ENCODE data around the gene PRSS56. TPM values are rescaled to one million over a fixed set of nuclear protein-coding genes. Genes with fewer than 3 reads are reported as not detected.

PRSS56 gene
- total and polyA plus RNA-seq, 2 of the 13 experiments (the other 11 are each of a cell fraction or from before 2014, with no cell fraction given) = not detected

DNA sequence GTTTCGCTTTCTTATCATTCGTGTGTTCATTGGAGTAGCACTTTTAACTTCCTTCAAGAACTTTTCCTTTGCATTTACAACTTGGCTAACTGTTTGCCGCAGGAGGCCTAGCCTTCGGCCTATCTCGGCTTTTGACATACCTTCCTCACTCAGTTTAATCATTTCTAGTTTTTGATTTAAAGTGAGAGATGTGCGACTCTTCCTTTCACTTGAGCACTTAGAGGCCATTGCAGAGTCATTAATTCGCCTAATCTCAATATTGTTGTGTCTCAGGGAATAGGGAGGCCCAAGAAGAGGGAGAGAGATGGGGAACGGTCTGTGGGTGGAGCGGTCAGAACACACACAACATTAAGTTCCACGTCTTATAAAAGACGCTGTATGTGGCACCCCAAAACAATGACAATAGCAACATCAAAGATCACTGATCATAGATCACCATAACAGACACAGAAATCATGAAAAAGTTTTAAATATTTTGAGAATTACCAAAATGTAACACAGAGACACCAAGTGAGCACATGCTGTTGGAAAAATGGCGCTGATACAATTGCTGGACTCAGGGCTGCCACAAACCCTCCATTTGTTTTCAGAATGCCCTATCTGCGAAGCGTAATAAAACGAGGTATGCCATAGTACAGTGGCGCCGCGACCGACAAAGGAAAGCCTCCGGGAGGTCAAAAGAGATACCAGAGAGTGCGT lies 29.6 kb downstream of the PRSS56 start:
- intact Hi-C loops (cut with micrococcal nuclease; ENCODE audit: unreplicated experiment) (loop anchor here (1.0 to 5.0 kb wide), 2 partner anchors 25 to 763 kb away; partner anchors contain the start of gene COPS7B), in situ Hi-C loops (cut with HindIII; ENCODE audit: extremely low pct_ligation_motif_present, low pct_unique_long_range_greater_than_20kb) (no loop called here)
- TSS peak; percentile 64 for BruUV-seq (replicated peaks)
- TF ChIP-seq RNF219 (CRISPR knock-in tag; IDR thresholded peaks at IDR 0.05) = peak; percentile 85; the same call in 1 of the 2 replicates
- no peak for TF ChIP-seq SP5 (CRISPR knock-in tag; IDR thresholded peaks at IDR 0.05; ENCODE audit: borderline replicate concordance, low read depth)
- no peak for TF ChIP-seq NR2F6 (IDR thresholded peaks at IDR 0.05)
- TF ChIP-seq NR2F6 (CRISPR knock-in tag; IDR thresholded peaks at IDR 0.05) = no peak
- 0 out of 2 replicates have a peak, but pooled peaks have one; percentile 13 for TF ChIP-seq ZC3H13 (CRISPR knock-in tag; IDR thresholded peaks at IDR 0.05)
- no peak for TF ChIP-seq MXI1 (IDR thresholded peaks at IDR 0.05; ENCODE audit: borderline replicate concordance, low read depth, low read length)
- TF ChIP-seq, protein P1, sequence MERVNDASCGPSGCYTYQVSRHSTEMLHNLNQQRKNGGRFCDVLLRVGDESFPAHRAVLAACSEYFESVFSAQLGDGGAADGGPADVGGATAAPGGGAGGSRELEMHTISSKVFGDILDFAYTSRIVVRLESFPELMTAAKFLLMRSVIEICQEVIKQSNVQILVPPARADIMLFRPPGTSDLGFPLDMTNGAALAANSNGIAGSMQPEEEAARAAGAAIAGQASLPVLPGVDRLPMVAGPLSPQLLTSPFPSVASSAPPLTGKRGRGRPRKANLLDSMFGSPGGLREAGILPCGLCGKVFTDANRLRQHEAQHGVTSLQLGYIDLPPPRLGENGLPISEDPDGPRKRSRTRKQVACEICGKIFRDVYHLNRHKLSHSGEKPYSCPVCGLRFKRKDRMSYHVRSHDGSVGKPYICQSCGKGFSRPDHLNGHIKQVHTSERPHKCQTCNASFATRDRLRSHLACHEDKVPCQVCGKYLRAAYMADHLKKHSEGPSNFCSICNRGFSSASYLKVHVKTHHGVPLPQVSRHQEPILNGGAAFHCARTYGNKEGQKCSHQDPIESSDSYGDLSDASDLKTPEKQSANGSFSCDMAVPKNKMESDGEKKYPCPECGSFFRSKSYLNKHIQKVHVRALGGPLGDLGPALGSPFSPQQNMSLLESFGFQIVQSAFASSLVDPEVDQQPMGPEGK (CRISPR knock-in tag; IDR thresholded peaks at IDR 0.05) = no peak
- TF ChIP-seq ATAD3A (CRISPR knock-in tag; IDR thresholded peaks at IDR 0.05) = no peak
- TF ChIP-seq ZNF781 (CRISPR knock-in tag; IDR thresholded peaks at IDR 0.05; ENCODE audit: borderline replicate concordance, not compliant biosample characterization) = no peak
- no peak for TF ChIP-seq ZNF503 (CRISPR knock-in tag; IDR thresholded peaks at IDR 0.05)
- TF ChIP-seq, protein P2, sequence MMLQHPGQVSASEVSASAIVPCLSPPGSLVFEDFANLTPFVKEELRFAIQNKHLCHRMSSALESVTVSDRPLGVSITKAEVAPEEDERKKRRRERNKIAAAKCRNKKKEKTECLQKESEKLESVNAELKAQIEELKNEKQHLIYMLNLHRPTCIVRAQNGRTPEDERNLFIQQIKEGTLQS (CRISPR knock-in tag; IDR thresholded peaks at IDR 0.05) = no peak
- TF ChIP-seq CBX1 (IDR thresholded peaks at IDR 0.05; ENCODE audit: low read depth) = peak; percentile 8
- TF ChIP-seq FOXM1 (CRISPR knock-in tag; IDR thresholded peaks at IDR 0.05) = 0 out of 2 replicates have a peak, but pooled peaks have one; percentile 1
- TF ChIP-seq ZNF616 (CRISPR knock-in tag; IDR thresholded peaks at IDR 0.05; ENCODE audit: low read depth) = no peak
- TF ChIP-seq ZNF124 (CRISPR knock-in tag; IDR thresholded peaks at IDR 0.05) = no peak
- TF ChIP-seq ZNF251 (CRISPR knock-in tag; IDR thresholded peaks at IDR 0.05) = no peak
- peak; percentile 70 for TF ChIP-seq ZBTB38 (CRISPR knock-in tag; IDR thresholded peaks at IDR 0.05)
- no peak for TF ChIP-seq ZSCAN21 (CRISPR knock-in tag; IDR thresholded peaks at IDR 0.05; ENCODE audit: borderline replicate concordance)
- TF ChIP-seq PRPF4 (IDR thresholded peaks at IDR 0.05; ENCODE audit: low read depth, low read length, poor library complexity, severe bottlenecking) = peak; percentile 18

More for the DNA sequence above, 29.6 kb downstream of the PRSS56 start:
- Histone ChIP-seq H4K20me1 (ENCODE audit: insufficient read depth, low read length) (no peaks in the 10 kb centered on the region), H3K27ac (ENCODE audit: extremely low read length, insufficient read depth, low read length) (peak overlapping the region; percentile 95), H3K79me2 (ENCODE audit: insufficient read depth, low read length) (peaks cover 58% of the 10 kb centered on the region), H3K9ac (ENCODE audit: insufficient read depth, low read depth, low read length) (peak overlapping the region; percentile 94), H3K9me3 (ENCODE audit: low read length) (peaks cover 9% of the 10 kb centered on the region; the same call in 1 of the 2 replicates), H3K36me3 (replicated peaks in 1 of 2; ENCODE audit: control insufficient read depth in 1 of 2, insufficient read depth in 2 of 2, low read length in 2 of 2) (peaks cover 6 to 14% of the 10 kb centered on the region in 2 experiments; a peak in 3 of 5 replicates), H2AFZ (ENCODE audit: low read length) (no peak overlapping the region), H3K4me3 (replicated peaks in 1 of 3; ENCODE audit: insufficient read depth in 1 of 3, low read depth in 2 of 3, low read length in 3 of 3) (peak overlapping the region; percentile 73 to 85 (median 85)), H3K4me1 (ENCODE audit: insufficient read depth, low read length) (peaks cover 56% of the 10 kb centered on the region), H3K27me3 (ENCODE audit: control insufficient read depth in 1 of 2, insufficient read depth in 2 of 2, low read length in 2 of 2) (no peaks in the 10 kb centered on the region; a peak in 1 of 5 replicates), H3K4me2 (ENCODE audit: low read depth, low read length) (peak overlapping the region; percentile 80)
- POLR2A ChIA-PET = interaction anchor here (0.9 to 1.5 kb wide), 16 partner anchors 11 to 769 kb away, joined by 3 to 11 read pairs (median 4); partner anchors contain the start of genes CHRND, GIGYF2, PDE6D and SAG
- 25% methylated on average over 21 of the region's 21 CpGs for WGBS (ENCODE audit: low lambda C conversion rate)
- DNase-seq (ENCODE audit: low spot score) (no peak), ATAC-seq (no peak), FAIRE-seq (no peak)
- CTCF ChIA-PET (ENCODE audit: low intra/inter-chr PET ratio, low total read pairs) = interaction anchor here (1.1 kb wide), 1 partner anchor 56 kb away, joined by 5 read pairs; no protein-coding TSS in a partner anchor

Measured in HepG2 (cell line).